CD14-positive monocyte (primary cell): ENCODE measurements around the gene ZNF697. TPM values are rescaled to one million over a fixed set of nuclear protein-coding genes. Genes with fewer than 3 reads are reported as not detected.

ENCODE experiments used
- DNase-seq, 3 donors: peaks; one replicate each; pipeline ENCODE4 v3.0.0-alpha.2; 2011 to 2022
- H2AFZ ChIP-seq: 2 replicates; pipeline ENCODE4 v1.6.0; 2012; ENCODE audit warnings: mild to moderate bottlenecking, low read depth, low read length, inconsistent platforms; ENCODE audit not compliant: insufficient read depth, poor library complexity, severe bottlenecking
- H3K27ac ChIP-seq, 2 donors: 1 replicate in 1 of 2; 2 replicates in 1 of 2; pipeline ENCODE4 v1.5.1; 2012 to 2013; ENCODE audit warnings: low read length in 2 of 2, control low read depth in 1 of 2, inconsistent platforms in 1 of 2, low read depth in 1 of 2, mild to moderate bottlenecking in 1 of 2
- H3K27me3 ChIP-seq, 2 donors: one replicate each; pipeline versions ENCODE4 v1.6.0 to v1.6.1; 2011 to 2013; ENCODE audit warnings: low read length in 2 of 2; ENCODE audit not compliant: control insufficient read depth in 2 of 2, insufficient read depth in 2 of 2
- H3K36me3 ChIP-seq, 2 donors: replicated peaks in 1 of 2; 1 replicate in 1 of 2; 2 replicates in 1 of 2; pipeline versions ENCODE4 v1.5.1 to v1.6.1; 2012 to 2013; ENCODE audit warnings: low read length in 2 of 2, control low read depth in 1 of 2, inconsistent platforms in 1 of 2, mild to moderate bottlenecking in 1 of 2; ENCODE audit not compliant: insufficient read depth in 2 of 2, control insufficient read depth in 1 of 2
- H3K4me1 ChIP-seq, 2 donors: 1 replicate in 1 of 2; 2 replicates in 1 of 2; pipeline versions ENCODE4 v1.5.1 to v1.6.1; 2012 to 2013; ENCODE audit warnings: low read length in 2 of 2, control low read depth in 1 of 2, inconsistent platforms in 1 of 2, mild to moderate bottlenecking in 1 of 2, moderate library complexity in 1 of 2; ENCODE audit not compliant: insufficient read depth in 2 of 2, control insufficient read depth in 1 of 2
- H3K4me2 ChIP-seq: replicated peaks from 2 replicates; pipeline ENCODE3; 2012; ENCODE audit warnings: low read length, moderate library complexity, mild to moderate bottlenecking; ENCODE audit not compliant: poor library complexity, severe bottlenecking; ENCODE audit errors: extremely low read depth
- H3K4me3 ChIP-seq, 3 experiments: fragments of 200-600 bp in 1 of 3; sonication (generic) in 1 of 3; replicated peaks in 1 of 3; 1 replicate in 2 of 3; 2 replicates in 1 of 3; pipeline ENCODE4 v1.5.1; 2011 to 2013; ENCODE audit warnings: low read length in 3 of 3, mild to moderate bottlenecking in 3 of 3, control low read depth in 2 of 3, low read depth in 2 of 3, inconsistent platforms in 1 of 3, moderate library complexity in 1 of 3
- H3K79me2 ChIP-seq: 2 replicates; pipeline ENCODE4 v1.6.0; 2012; ENCODE audit warnings: mild to moderate bottlenecking, control low read depth, inconsistent platforms, low read length, moderate library complexity; ENCODE audit not compliant: insufficient read depth
- H3K9ac ChIP-seq: 2 replicates; pipeline ENCODE4 v1.6.0; 2017; ENCODE audit warnings: low read length, mild to moderate bottlenecking; ENCODE audit not compliant: insufficient read depth, poor library complexity, severe bottlenecking
- H3K9me3 ChIP-seq, 2 donors: replicated peaks in 1 of 2; 1 replicate in 1 of 2; 2 replicates in 1 of 2; pipeline versions ENCODE4 v1.5.1 to v1.6.1; 2012 to 2013; ENCODE audit warnings: low read length in 2 of 2, control low read depth in 1 of 2; ENCODE audit not compliant: control insufficient read depth in 1 of 2, insufficient read depth in 1 of 2
- H4K20me1 ChIP-seq: 2 replicates; pipeline ENCODE4 v1.6.0; 2012; ENCODE audit warnings: mild to moderate bottlenecking, low read length, control low read depth, moderate library complexity; ENCODE audit not compliant: insufficient read depth
- H3K27ac Mint-ChIP-seq, 7 donors: one replicate each; pipeline ENCODE4 v1.8.0; 2020; ENCODE audit warnings: mild to moderate bottlenecking in 7 of 7, mixed read lengths in 7 of 7, moderate library complexity in 6 of 7, inconsistent platforms in 2 of 7
- H3K27me3 Mint-ChIP-seq, 3 donors: one replicate each; pipeline ENCODE4 v1.8.0; 2021 to 2022; ENCODE audit warnings: low read depth in 3 of 3, mild to moderate bottlenecking in 3 of 3, mixed read lengths in 3 of 3, moderate library complexity in 3 of 3, inconsistent platforms in 1 of 3
- H3K36me3 Mint-ChIP-seq, 2 donors: one replicate each; pipeline ENCODE4 v1.8.0; 2020; ENCODE audit warnings: mixed read lengths in 2 of 2, inconsistent platforms in 1 of 2, mild to moderate bottlenecking in 1 of 2
- H3K4me1 Mint-ChIP-seq: one replicate; pipeline ENCODE4 v1.8.0; 2020; ENCODE audit warnings: mild to moderate bottlenecking, mixed read lengths
- H3K4me3 Mint-ChIP-seq, 2 donors: one replicate each; pipeline ENCODE4 v1.8.0; 2020; ENCODE audit warnings: mild to moderate bottlenecking in 2 of 2, mixed read lengths in 2 of 2, moderate library complexity in 1 of 2
- H3K9me3 Mint-ChIP-seq, 7 donors: one replicate each; pipeline ENCODE4 v1.8.0; 2020 to 2022; ENCODE audit warnings: mixed read lengths in 7 of 7, mild to moderate bottlenecking in 6 of 7, moderate library complexity in 6 of 7, inconsistent platforms in 2 of 7
- CTCF ChIP-seq: fragments of 200-600 bp; IDR thresholded peaks from one replicate; pipeline ENCODE4 v1.8.0; 2022; ENCODE audit warnings: antibody characterized with exemption, mild to moderate bottlenecking
- WGBS: methylation state at CpG from one replicate; pipeline ENCODE4 v1.1.5; 2013; ENCODE audit warnings: missing lambda C conversion rate; ENCODE audit not compliant: insufficient coverage; 5-methylcytosine and 5-hydroxymethylcytosine counted together
- intact Hi-C, 2 donors: fragments of 100-400 bp; cut with micrococcal nuclease; formaldehyde crosslinking; loops; one replicate each; pipeline versions ENCODE4 v1.15.0 to v1.15.1; 2023
- polyA plus RNA-seq, 3 donors: library from polyadenylated mRNA; depleted of rRNA in 1 of 3; unstranded in 2 of 3; stranded (reverse) in 1 of 3; fragments of 300-500 nt in 2 of 3; fragments of >200 nt in 1 of 3; fragmentation: Illumina TruSeq in 2 of 3; gene quantifications; 1 replicate in 2 of 3; 2 replicates in 1 of 3; pipeline ENCODE4 v1.2.3, GENCODE V29; 2012 to 2021

ZNF697 gene
- polyA plus RNA-seq, 3 donors = 0.37 to 3.1 (median 0.49) TPM

- Mint-ChIP-seq H3K27ac (peak overlapping the region in 1 of 7 donors; percentile 50), H3K36me3 (no peaks in the 10 kb centered on the region), H3K4me3 (no peak overlapping the region), H3K27me3 (peaks cover 0 to 4% (median 2%) of the 10 kb centered on the region in 3 donors), H3K9me3 (no peaks in the 10 kb centered on the region), H3K4me1 (peaks cover 13% of the 10 kb centered on the region)
- intact Hi-C loops = loop anchor here in 1 of 2 donors (10.0 kb wide), 1 partner anchor 132 kb away; no protein-coding TSS in a partner anchor
- H3K4me2 ChIP-seq = no peak overlapping the region
- H2AFZ ChIP-seq = no peak overlapping the region
- H4K20me1 ChIP-seq = no peaks in the 10 kb centered on the region
- H3K9me3 ChIP-seq = no peaks in the 10 kb centered on the region
- H3K27me3 ChIP-seq = no peaks in the 10 kb centered on the region
- TF ChIP-seq CTCF = no peak
- no peak overlapping the region for H3K4me3 ChIP-seq
- DNase-seq = no peak
- no peaks in the 10 kb centered on the region for H3K79me2 ChIP-seq
- H3K27ac ChIP-seq = no peak overlapping the region
- peaks cover 7 to 9% of the 10 kb centered on the region in 2 donors for H3K4me1 ChIP-seq
- no peaks in the 10 kb centered on the region for H3K36me3 ChIP-seq
- H3K9ac ChIP-seq = no peak overlapping the region
- 100% methylated on average over 3 of the region's 8 CpGs for WGBS
These were observed 28.6 kb upstream of the ZNF697 start for GRCh38 chr1:119676571-119677206.

- Mint-ChIP-seq H3K9me3 (no peaks in the 10 kb centered on the region), H3K27me3 (peaks cover 1 to 12% (median 4%) of the 10 kb centered on the region in 3 donors), H3K4me1 (peaks cover 13% of the 10 kb centered on the region), H3K27ac (peak overlapping the region in 5 of 7 donors; percentile 53 to 86 (median 72)), H3K36me3 (no peaks in the 10 kb centered on the region), H3K4me3 (peak overlapping the region; percentile 76 to 89)
- Histone ChIP-seq H3K4me2 (peak overlapping the region; percentile 77), H3K36me3 (no peaks in the 10 kb centered on the region), H3K79me2 (no peaks in the 10 kb centered on the region), H3K27ac (no peak overlapping the region), H2AFZ (peak overlapping the region; percentile 65), H3K9ac (no peak overlapping the region), H3K9me3 (no peaks in the 10 kb centered on the region), H4K20me1 (no peaks in the 10 kb centered on the region), H3K27me3 (no peaks in the 10 kb centered on the region), H3K4me1 (peaks cover 7 to 9% of the 10 kb centered on the region in 2 donors), H3K4me3 (peak overlapping the region in 2 of 3 experiments; percentile 49 to 70)
- intact Hi-C loops = loop anchor here (1.0 to 10.0 kb wide), 2 partner anchors 62 to 131 kb away; no protein-coding TSS in a partner anchor
- DNase-seq = peak; percentile 74 to 83 (median 82)
- WGBS = 55% methylated on average over 5 of the region's 16 CpGs
- peak; percentile 67 for TF ChIP-seq CTCF
These were observed 27.6 kb upstream of the ZNF697 start for GRCh38 chr1:119675349-119676345.
